GM21381 (cell line): ENCODE measurements around the gene CPEB3.

Experiments
- ATAC-seq: cut with Tn5 transposase; IDR thresholded peaks from one replicate; pipeline ENCODE4 v1.9.1; 2021; ENCODE audit warnings: mild to moderate bottlenecking, moderate library complexity; ENCODE audit not compliant: unreplicated experiment

CPEB3 gene

GRCh38 chr10:92268748-92269147 is 22.1 kb downstream of the CPEB3 start:
- ATAC-seq = no peak

- ATAC-seq = peak; percentile 45
Observed at GRCh38 chr10:92267343-92267742, 23.5 kb downstream of the CPEB3 start.

- ATAC-seq = no peak
Observed at GRCh38 chr10:92265687-92266258, 25.1 kb downstream of the CPEB3 start.

DNA sequence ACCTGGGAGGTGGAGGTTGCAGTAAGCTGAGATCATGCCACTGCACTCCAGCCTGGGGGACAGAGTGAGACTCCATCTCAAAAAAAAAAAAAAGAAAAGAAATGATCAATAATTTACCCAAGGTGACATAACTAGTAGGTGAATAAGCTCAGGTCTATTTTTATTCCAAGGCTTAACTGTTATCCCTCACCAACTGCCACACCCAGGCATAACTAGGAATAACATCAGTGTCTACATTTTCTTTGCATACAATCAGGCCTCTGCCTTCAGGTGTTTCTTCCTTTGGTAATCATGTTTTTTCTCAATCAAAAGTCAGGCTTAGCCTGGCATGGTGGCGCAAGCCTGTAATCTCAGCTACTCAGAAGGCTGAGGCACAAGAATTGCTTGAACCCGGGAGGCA is 26.6 kb downstream of the CPEB3 start:
- ATAC-seq = no peak

DNA sequence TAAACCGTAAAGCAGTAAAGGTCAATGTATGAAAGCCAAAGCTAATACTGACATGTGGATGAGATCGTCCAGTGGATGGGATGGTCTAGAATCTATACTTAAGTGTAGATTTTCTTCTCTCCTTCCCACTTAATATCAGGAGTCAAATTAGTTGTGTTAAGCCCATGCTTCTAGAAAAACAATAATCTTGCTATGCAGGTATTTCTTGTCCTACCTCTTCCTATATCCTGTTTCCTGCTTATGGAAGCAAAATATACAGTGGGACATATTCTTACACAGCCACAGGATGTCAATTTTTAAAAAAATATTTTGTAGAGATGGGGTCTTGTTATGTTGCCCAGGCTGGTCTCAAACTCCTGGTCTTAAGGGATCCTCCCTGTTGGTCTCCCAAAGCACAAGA is 27.5 kb downstream of the CPEB3 start:
- ATAC-seq = no peak

- no peak for ATAC-seq
Observed at GRCh38 chr10:92248566-92248965, 42.3 kb downstream of the CPEB3 start.

GRCh38 chr10:92244796-92245195 is 46.1 kb downstream of the CPEB3 start:
- ATAC-seq = no peak

GRCh38 chr10:92242910-92243671 is 47.8 kb downstream of the CPEB3 start:
- ATAC-seq = peak; percentile 51

DNA sequence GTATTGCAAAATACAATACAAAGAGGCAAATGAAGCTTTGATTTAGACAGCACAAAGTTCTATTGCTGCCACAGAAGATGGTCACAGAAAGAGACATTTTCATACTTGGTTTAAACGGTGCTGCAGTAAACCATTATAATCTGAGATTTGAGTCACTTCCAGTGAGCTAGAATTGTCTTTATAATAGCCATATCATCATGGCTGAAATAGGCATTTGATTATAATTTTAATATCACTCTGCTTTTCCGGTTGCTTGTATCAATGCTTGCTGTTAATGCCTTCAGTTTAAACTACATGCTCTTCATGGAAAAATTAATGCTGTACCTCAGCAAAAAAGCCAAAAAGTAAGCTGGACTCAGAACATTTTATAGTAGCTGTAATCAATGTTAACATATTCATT is 48.5 kb downstream of the CPEB3 start:
- ATAC-seq = no peak

DNA sequence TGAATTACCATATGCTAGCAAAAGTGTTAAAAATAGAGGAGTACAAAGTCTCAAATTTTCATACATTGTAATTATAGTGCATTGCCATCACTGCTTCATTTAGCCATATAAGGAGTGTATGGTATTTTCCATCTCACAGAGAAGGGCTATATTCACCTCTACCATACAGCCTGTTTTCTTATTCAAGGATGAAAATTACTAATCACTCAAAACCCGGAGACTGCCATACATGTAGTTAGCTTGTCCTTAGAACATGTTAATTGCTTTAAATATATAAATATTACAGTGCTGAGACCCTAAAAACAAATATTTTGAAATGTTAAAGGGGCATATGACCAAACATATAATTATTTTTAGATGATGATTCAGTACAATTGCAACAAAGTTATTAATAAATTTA is 49.4 kb downstream of the CPEB3 start:
- ATAC-seq = no peak

DNA sequence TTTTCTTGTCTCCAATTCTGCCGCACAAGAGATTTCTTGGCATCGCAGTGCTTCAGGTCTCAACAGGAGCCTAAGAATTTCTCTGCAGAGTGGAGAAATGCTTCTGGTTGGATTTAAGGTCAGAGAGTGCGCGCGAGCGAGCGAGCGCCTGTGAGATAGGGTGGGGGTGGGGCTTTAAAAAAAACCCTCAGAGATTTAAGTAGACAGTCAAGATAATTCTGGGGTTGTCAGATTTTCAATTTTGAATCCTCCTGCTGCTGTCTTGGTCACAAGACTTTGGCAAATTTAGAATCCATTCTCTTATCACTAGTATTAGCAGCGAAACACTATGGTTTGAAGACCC is 49.7 kb downstream of the CPEB3 start:
- no peak for ATAC-seq

- no peak for ATAC-seq
Observed at GRCh38 chr10:92240289-92241157, 50.4 kb downstream of the CPEB3 start.

GRCh38 chr10:92239600-92240288 is 51.1 kb downstream of the CPEB3 start:
- ATAC-seq = no peak

DNA sequence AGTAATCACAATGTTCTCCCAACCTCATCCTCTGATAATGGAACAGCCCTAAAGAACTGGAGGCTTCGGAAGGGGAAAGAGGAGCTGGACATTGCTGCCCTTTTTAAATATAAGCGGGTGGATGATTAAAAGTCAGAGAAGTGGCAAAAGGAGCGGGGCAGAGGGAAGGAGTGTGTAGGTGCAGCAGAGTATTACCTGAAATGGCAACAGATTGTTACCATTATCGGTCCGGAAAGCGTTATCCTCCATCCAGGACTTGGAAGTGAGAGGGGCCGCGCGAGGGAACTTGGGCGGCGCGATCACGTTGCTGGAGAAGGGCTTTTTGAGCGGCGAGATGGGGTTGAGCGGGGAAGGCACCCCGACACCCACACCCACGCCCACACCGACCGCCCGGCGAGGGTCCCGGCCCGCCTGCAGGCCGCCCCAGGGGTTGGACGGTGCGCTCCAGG is 51.7 kb downstream of the CPEB3 start:
- ATAC-seq = no peak

DNA sequence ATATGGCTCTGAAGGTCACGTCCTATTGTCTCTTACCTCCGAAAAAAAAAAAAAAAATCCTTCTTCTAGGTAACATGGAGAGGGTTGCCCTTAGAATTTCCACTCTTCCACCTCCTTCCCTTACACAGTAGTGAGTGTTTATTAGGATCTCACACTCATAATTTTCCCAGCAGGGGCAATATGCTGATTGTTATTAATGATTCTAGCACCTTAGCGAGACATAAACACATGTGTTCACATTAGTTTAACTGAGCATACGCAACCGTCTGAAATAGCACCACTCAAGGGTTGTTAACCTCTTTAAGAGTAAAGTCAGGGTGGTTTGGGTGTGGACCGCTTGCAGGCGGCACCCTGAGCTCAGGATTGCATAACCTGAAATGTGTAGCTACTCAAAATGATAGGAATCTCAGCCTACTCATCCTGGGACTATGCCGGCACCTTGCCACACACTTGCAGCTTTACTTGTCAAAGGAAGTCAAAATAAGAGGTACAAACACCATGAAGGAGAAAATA is 52.2 kb downstream of the CPEB3 start:
- ATAC-seq = no peak

GRCh38 chr10:92238054-92238585 is 52.8 kb downstream of the CPEB3 start:
- no peak for ATAC-seq

- no peak for ATAC-seq
Observed at GRCh38 chr10:92231196-92231595, 59.7 kb downstream of the CPEB3 start.

DNA sequence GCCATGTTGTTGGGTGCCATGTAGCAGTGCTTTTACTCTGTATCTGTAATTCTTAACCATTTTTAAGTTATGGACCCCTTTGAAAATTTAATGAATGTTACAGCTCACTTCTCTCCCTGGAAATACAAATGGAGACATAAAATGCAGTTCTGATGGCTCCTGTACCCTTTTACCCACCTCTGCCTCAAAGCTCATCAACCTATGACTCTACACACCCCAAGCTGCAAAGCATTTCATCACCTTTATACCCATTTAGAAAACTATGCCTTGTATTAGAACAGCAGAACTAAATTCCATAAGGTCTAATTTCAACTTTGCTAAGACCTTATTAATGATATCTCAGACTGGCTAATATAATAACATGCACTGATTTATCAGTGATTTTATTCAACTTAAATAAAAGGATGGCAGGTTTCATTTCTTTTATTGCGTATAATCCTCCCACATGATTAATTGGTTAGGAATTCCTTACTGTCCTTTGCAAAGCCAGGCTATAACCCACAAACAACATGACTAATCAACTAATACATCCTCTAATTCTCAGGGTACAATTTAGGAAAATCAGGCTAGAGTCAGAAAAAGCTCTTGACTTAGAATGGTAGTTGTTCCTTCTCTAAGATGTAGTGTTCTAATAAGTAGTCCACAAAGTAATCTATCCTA is 68.1 kb downstream of the CPEB3 start:
- ATAC-seq = no peak

DNA sequence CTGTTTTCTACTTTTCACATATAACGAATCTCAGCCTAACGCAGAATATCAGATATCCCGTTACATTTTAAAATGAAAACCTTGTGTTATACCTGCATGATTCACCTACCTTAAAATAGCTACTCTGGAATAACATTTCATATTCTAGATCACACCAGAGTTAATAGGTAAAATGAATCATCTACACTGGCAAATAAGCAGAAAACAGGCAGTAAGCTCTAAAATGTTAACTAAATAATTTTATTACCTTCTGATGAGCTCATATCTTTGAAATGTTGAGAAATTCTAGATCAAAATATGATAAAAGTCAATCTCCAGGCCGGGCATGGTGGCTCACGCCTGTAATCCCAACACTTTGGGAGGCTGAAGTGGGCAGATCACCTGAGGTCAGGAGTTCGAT is 71.3 kb downstream of the CPEB3 start:
- ATAC-seq = no peak

DNA sequence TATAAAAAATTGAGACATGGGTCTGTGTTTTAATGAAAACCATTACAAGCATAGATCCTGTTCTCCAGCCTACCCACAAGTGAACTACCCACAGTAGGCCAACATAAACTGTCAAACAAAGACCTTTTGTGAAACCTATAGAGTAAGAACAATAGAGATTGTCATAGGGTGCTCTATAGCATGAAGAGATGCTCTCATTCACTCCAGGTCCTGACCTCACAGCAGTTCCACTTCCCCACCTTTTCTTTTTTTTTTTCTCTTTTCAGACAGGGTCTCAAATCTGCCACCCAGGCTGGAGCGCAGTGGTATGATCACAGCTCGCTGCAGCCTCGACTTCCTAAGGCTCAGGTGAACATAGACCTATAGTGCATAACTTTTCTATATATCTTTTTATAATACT is 72.3 kb downstream of the CPEB3 start:
- no peak for ATAC-seq
